H1 (cell line): Measurements from ENCODE around the gene UBN1. TPM values are rescaled to one million over a fixed set of nuclear protein-coding genes. Genes with fewer than 3 reads are reported as not detected.

ENCODE experiments used
- CTCF ChIA-PET: fragments of 300-600 bp; sonication (Branson Sonifier 250); formaldehyde crosslinking; loops from one replicate; lab custom pipeline; 2021; ENCODE audit not compliant: partially characterized antibody; lab: Charles Lee
- POLR2A ChIA-PET: fragments of 300-600 bp; sonication (Branson Sonifier 250); formaldehyde crosslinking; loops from one replicate; lab custom pipeline; 2021; ENCODE audit warnings: inconsistent platforms; ENCODE audit not compliant: partially characterized antibody; lab: Charles Lee
- DNase-seq, 2 experiments: peaks; one replicate each; pipeline versions ENCODE4 v3.0.0 to v3.0.0-alpha.2; 2010 to 2022; ENCODE audit warnings: low spot score in 2 of 2, low read depth in 1 of 2, mixed read lengths in 1 of 2
- FAIRE-seq: peaks from 2 replicates; lab custom pipeline; 2011; peaks lifted over from hg19 to GRCh38; lab: Jason Lieb, UNC
- H2AFZ ChIP-seq: 2 replicates; pipeline ENCODE4 v1.8.1; 2012; ENCODE audit warnings: low read length, inconsistent platforms
- H2AK5ac ChIP-seq: 2 replicates; pipeline ENCODE4 v1.6.1; 2013; ENCODE audit warnings: low read depth, low read length
- H2BK120ac ChIP-seq: replicated peaks from 2 replicates; pipeline ENCODE3; 2013; ENCODE audit warnings: low read depth, low read length, inconsistent platforms
- H2BK12ac ChIP-seq: 2 replicates; pipeline ENCODE4 v1.6.1; 2013; ENCODE audit warnings: low read depth, low read length
- H2BK15ac ChIP-seq: 2 replicates; pipeline ENCODE4 v1.6.1; 2013; ENCODE audit warnings: low read length
- H2BK20ac ChIP-seq: 2 replicates; pipeline ENCODE4 v1.6.1; 2013; ENCODE audit warnings: low read length
- H2BK5ac ChIP-seq: 2 replicates; pipeline ENCODE4 v1.6.1; 2013; ENCODE audit warnings: low read depth, low read length
- H3K14ac ChIP-seq: 2 replicates; pipeline ENCODE4 v1.6.1; 2013; ENCODE audit warnings: inconsistent platforms; ENCODE audit not compliant: insufficient read length
- H3K18ac ChIP-seq: 2 replicates; pipeline ENCODE4 v1.6.1; 2013; ENCODE audit warnings: low read length; ENCODE audit errors: extremely low read depth
- H3K23ac ChIP-seq: 2 replicates; pipeline ENCODE4 v1.6.1; 2013; ENCODE audit warnings: inconsistent platforms; ENCODE audit not compliant: insufficient read length
- H3K23me2 ChIP-seq: 2 replicates; pipeline ENCODE4 v1.6.1; 2013; ENCODE audit warnings: low read depth, low read length
- H3K27ac ChIP-seq: 2 replicates; pipeline ENCODE4 v1.6.1; 2011; ENCODE audit warnings: low read depth, low read length, inconsistent platforms
- H3K27me3 ChIP-seq, 4 experiments: replicated peaks in 1 of 4; 1 replicate in 1 of 4; 2 replicates in 3 of 4; pipeline versions ENCODE4 v1.6.1 to v1.8.1; 2011 to 2013; ENCODE audit warnings: low read length in 3 of 4, mild to moderate bottlenecking in 3 of 4, inconsistent platforms in 2 of 4, mixed read lengths in 2 of 4, moderate library complexity in 1 of 4; ENCODE audit not compliant: control insufficient read depth in 3 of 4, insufficient read depth in 3 of 4; ENCODE audit errors: extremely low read depth in 1 of 4
- H3K36me3 ChIP-seq, 4 experiments: 2 replicates each; pipeline versions ENCODE4 v1.6.1 to v1.8.1; 2011 to 2013; ENCODE audit warnings: mild to moderate bottlenecking in 4 of 4, low read length in 3 of 4, moderate library complexity in 2 of 4, control low read depth in 1 of 4, inconsistent platforms in 1 of 4; ENCODE audit not compliant: insufficient read depth in 4 of 4, control insufficient read depth in 2 of 4
- H3K4ac ChIP-seq: replicated peaks from 2 replicates; pipeline ENCODE3; 2013; ENCODE audit warnings: low read length, low read depth, mixed read lengths, inconsistent platforms; ENCODE audit not compliant: insufficient read length
- H3K4me1 ChIP-seq, 4 experiments: replicated peaks in 1 of 4; 1 replicate in 1 of 4; 2 replicates in 3 of 4; pipeline versions ENCODE4 v1.6.1 to v1.8.1; 2011 to 2013; ENCODE audit warnings: low read length in 3 of 4, inconsistent platforms in 2 of 4, mixed read lengths in 1 of 4; ENCODE audit not compliant: insufficient read depth in 4 of 4, control insufficient read depth in 3 of 4
- H3K4me2 ChIP-seq, 2 experiments: 2 replicates each; pipeline versions ENCODE4 v1.6.1 to v1.8.1; 2011 to 2013; ENCODE audit warnings: low read depth in 2 of 2, low read length in 2 of 2, control low read depth in 1 of 2, inconsistent platforms in 1 of 2, mild to moderate bottlenecking in 1 of 2; ENCODE audit not compliant: insufficient read depth in 1 of 2
- H3K4me3 ChIP-seq, 4 experiments: fragments of 200-600, 300-600 bp in 1 of 4; sonication (generic), shearing (Covaris generic), sonication (Bioruptor Twin) in 1 of 4; 2 replicates each; pipeline versions ENCODE4 v1.5.1 to v1.8.1; 2011 to 2016; ENCODE audit warnings: low read length in 4 of 4, low read depth in 3 of 4, control low read depth in 2 of 4, inconsistent platforms in 2 of 4, mild to moderate bottlenecking in 2 of 4, mixed read lengths in 1 of 4, moderate library complexity in 1 of 4; ENCODE audit not compliant: insufficient read depth in 2 of 4; ENCODE audit errors: extremely low read depth in 1 of 4
- H3K56ac ChIP-seq: replicated peaks from 2 replicates; pipeline ENCODE3; 2013; ENCODE audit warnings: low read depth, mild to moderate bottlenecking, mixed read lengths, low read length, inconsistent platforms; ENCODE audit not compliant: insufficient read length
- H3K79me1 ChIP-seq: 2 replicates; pipeline ENCODE4 v1.6.1; 2013; ENCODE audit warnings: low read depth, low read length, control low read depth
- H3K79me2 ChIP-seq, 2 experiments: 2 replicates each; pipeline versions ENCODE4 v1.6.1 to v1.8.1; 2012 to 2013; ENCODE audit warnings: low read length in 2 of 2, mild to moderate bottlenecking in 2 of 2, inconsistent platforms in 1 of 2; ENCODE audit not compliant: insufficient read depth in 2 of 2, control insufficient read depth in 1 of 2
- H3K9ac ChIP-seq, 4 experiments: replicated peaks in 1 of 4; 1 replicate in 1 of 4; 2 replicates in 3 of 4; pipeline versions ENCODE4 v1.6.1 to v1.8.1; 2011 to 2013; ENCODE audit warnings: low read depth in 3 of 4, low read length in 3 of 4, control low read depth in 2 of 4, mild to moderate bottlenecking in 2 of 4, moderate library complexity in 2 of 4, inconsistent platforms in 1 of 4; ENCODE audit errors: extremely low read depth in 1 of 4
- H3K9me3 ChIP-seq, 2 experiments: 2 replicates each; pipeline versions ENCODE4 v1.6.1 to v1.8.1; 2012 to 2013; ENCODE audit warnings: mild to moderate bottlenecking in 2 of 2, moderate library complexity in 2 of 2, control low read depth in 1 of 2, inconsistent platforms in 1 of 2, low read depth in 1 of 2, low read length in 1 of 2, mixed read lengths in 1 of 2; ENCODE audit not compliant: insufficient read depth in 2 of 2
- H4K20me1 ChIP-seq, 2 experiments: replicated peaks in 1 of 2; 2 replicates each; pipeline versions ENCODE3 to v1.8.1; 2011 to 2013; ENCODE audit warnings: inconsistent platforms in 2 of 2, low read length in 2 of 2, mild to moderate bottlenecking in 1 of 2; ENCODE audit not compliant: insufficient read depth in 2 of 2, control insufficient read depth in 1 of 2
- H4K5ac ChIP-seq: 2 replicates; pipeline ENCODE4 v1.6.1; 2013; ENCODE audit warnings: low read length, low read depth, mixed read lengths, inconsistent platforms; ENCODE audit not compliant: insufficient read length
- H4K8ac ChIP-seq: 2 replicates; pipeline ENCODE4 v1.8.0; 2013; ENCODE audit warnings: mild to moderate bottlenecking, moderate library complexity, low read length, inconsistent platforms; ENCODE audit not compliant: insufficient read depth; ENCODE audit errors: extremely low read depth
- H4K91ac ChIP-seq: replicated peaks from 2 replicates; pipeline ENCODE3; 2013; ENCODE audit warnings: low read length, mixed read lengths, inconsistent platforms; ENCODE audit not compliant: insufficient read length
- BACH1 ChIP-seq: IDR thresholded peaks from 2 replicates; pipeline ENCODE4 v1.6.1; 2012; ENCODE audit warnings: low read length, improper control_type of control experiment
- CREB1 ChIP-seq: IDR thresholded peaks from 2 replicates; pipeline ENCODE4 v1.6.1; 2012; ENCODE audit warnings: inconsistent platforms
- CTBP2 ChIP-seq: IDR thresholded peaks from 2 replicates; pipeline ENCODE4 v1.7.0; 2011; ENCODE audit warnings: borderline replicate concordance, mild to moderate bottlenecking, moderate library complexity, mixed read lengths, low read length; ENCODE audit not compliant: insufficient read depth, insufficient read length
- PHF8 ChIP-seq: fragments of 200-600 bp; sonication (generic); conservative IDR thresholded peaks from 2 replicates; pipeline ENCODE4 v1.7.1; 2012; ENCODE audit warnings: low read depth, mild to moderate bottlenecking, inconsistent platforms, low read length, moderate library complexity
- POLR2A ChIP-seq, 2 experiments: IDR thresholded peaks; 1 replicate in 1 of 2; 2 replicates in 1 of 2; pipeline ENCODE4 v1.6.1; 2011; ENCODE audit warnings: low read depth in 2 of 2, low read length in 2 of 2, mild to moderate bottlenecking in 2 of 2; ENCODE audit errors: control extremely low read depth in 1 of 2
- SIN3A ChIP-seq, 2 experiments: IDR thresholded peaks in 1 of 2; conservative IDR thresholded peaks in 1 of 2; 2 replicates each; pipeline ENCODE4 v1.6.1; 2011 to 2012; ENCODE audit warnings: low read length in 2 of 2, improper control_type of control experiment in 1 of 2, low read depth in 1 of 2, mild to moderate bottlenecking in 1 of 2
- TEAD4 ChIP-seq: IDR thresholded peaks from 2 replicates; pipeline ENCODE4 v1.6.1; 2012; ENCODE audit warnings: low read depth, low read length, inconsistent platforms, mixed read lengths
- YY1 ChIP-seq: IDR thresholded peaks from 2 replicates; pipeline ENCODE4 v1.6.1; 2011; ENCODE audit warnings: low read depth, mild to moderate bottlenecking, low read length
- WGBS, 2 experiments: shearing (Covaris generic) in 1 of 2; methylation state at CpG; one replicate each; pipeline versions ENCODE4 v1.1.6 to v1.1.7; 2013 to 2015; ENCODE audit warnings: low lambda C conversion rate in 2 of 2, mixed read lengths in 2 of 2, inconsistent platforms in 1 of 2, low coverage in 1 of 2, missing lambda C conversion rate in 1 of 2; ENCODE audit not compliant: insufficient replicate concordance in 2 of 2, insufficient coverage in 1 of 2, insufficient read length in 1 of 2; ENCODE audit errors: extremely low coverage in 1 of 2, missing lambda C conversion rate in 1 of 2; 5-methylcytosine and 5-hydroxymethylcytosine counted together
- polyA plus RNA-seq, 7 experiments: library from polyadenylated mRNA; depleted of rRNA in 3 of 7; stranded (reverse) in 5 of 7; unstranded in 2 of 7; fragments of >200 nt in 5 of 7; fragments of 200-250 nt in 2 of 7; gene quantifications; 1 replicate in 5 of 7; 2 replicates in 1 of 7; 4 replicates in 1 of 7; pipeline versions ENCODE4 v1.2.1 to v1.2.3, GENCODE V29; 2011 to 2013; ENCODE audit warnings: missing spikeins in 2 of 7, mixed read lengths in 2 of 7
- total RNA-seq: library from RNA; stranded (reverse); fragmentation: NEBNext Ultra II Directional; extraction: Animal tissue kit (Norgen Biotek cat#: 25700); gene quantifications from 2 replicates; pipeline ENCODE4 v1.2.1, GENCODE V29; 2021

The UBN1 gene
- total and polyA plus RNA-seq, 2 of the 8 experiments (the other 6 are each of a cell fraction or from before 2014, with no cell fraction given): 16.2 to 37.0 TPM

DNA sequence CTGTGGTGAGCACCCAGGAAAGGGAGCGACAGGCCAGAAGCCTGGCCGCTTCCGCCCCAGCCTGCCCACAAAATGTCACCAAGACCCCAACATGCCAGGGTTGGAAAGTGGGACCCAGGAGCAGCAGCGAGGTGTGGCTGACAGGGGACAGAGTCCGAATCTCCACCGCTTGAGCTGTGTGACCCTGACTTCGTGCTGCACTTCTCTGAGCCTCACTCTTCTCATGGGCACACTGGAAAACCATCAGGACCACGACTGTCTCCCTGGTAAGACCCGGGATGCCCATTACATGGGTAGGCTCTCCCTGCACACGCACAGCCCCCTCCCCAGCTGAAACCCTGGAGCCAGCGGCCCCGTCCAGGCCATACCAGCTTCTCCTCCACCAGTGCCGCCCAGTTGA lies 54.8 kb downstream of the UBN1 start:
- H3K4me1 ChIP-seq: no peaks in the 10 kb centered on the region
- no peak overlapping the region for H2BK20ac ChIP-seq
- no peaks in the 10 kb centered on the region for H3K79me2 ChIP-seq
- H4K5ac ChIP-seq: no peak overlapping the region
- H2BK12ac ChIP-seq: no peak overlapping the region
- H2BK120ac ChIP-seq: no peak overlapping the region
- H3K14ac ChIP-seq: no peak overlapping the region
- no peak overlapping the region for H3K18ac ChIP-seq
- H3K9ac ChIP-seq: no peak overlapping the region
- 0 out of 2 replicates have a peak overlapping the region, but pooled peaks have one; percentile 16 for H4K8ac ChIP-seq
- no peak for TF ChIP-seq YY1
- TF ChIP-seq CTBP2: no peak
- TF ChIP-seq BACH1: no peak
- no peak for TF ChIP-seq PHF8
- TF ChIP-seq TEAD4: no peak
- TF ChIP-seq POLR2A (IDR thresholded peaks at IDR 0.05; ENCODE audit: control extremely low read depth in 1 of 2, low read depth in 2 of 2, low read length in 2 of 2): no peak
- no peak for TF ChIP-seq SIN3A (conservative IDR thresholded peaks at IDR 0.05 in 1 of 2, IDR thresholded peaks at IDR 0.05 in 1 of 2; ENCODE audit: low read depth in 1 of 2, low read length in 2 of 2)
- no peak for TF ChIP-seq CREB1
- TF ChIP-seq, all 59 proteins: peak for 0
- no peak overlapping the region for H3K4me2 ChIP-seq
- H2BK15ac ChIP-seq: no peak overlapping the region
- no peak overlapping the region for H2AFZ ChIP-seq
- no peak overlapping the region for H2AK5ac ChIP-seq
- H3K4ac ChIP-seq: no peak overlapping the region
- H3K23ac ChIP-seq: no peak overlapping the region
- POLR2A ChIA-PET: interaction anchor here (1.2 to 2.7 kb wide), 2 partner anchors 10 to 30 kb away, joined by 3 to 10 read pairs; no protein-coding TSS in a partner anchor
- H3K23me2 ChIP-seq: no peaks in the 10 kb centered on the region
- no peaks in the 10 kb centered on the region for H3K79me1 ChIP-seq
- CTCF ChIA-PET: interaction anchor here (0.8 to 2.0 kb wide), 3 partner anchors 10 to 18 kb away, joined by 3 to 8 read pairs (median 4); no protein-coding TSS in a partner anchor
- H3K56ac ChIP-seq: no peak overlapping the region
- no peak for FAIRE-seq
- no peak overlapping the region for H4K91ac ChIP-seq
- no peak overlapping the region for H3K4me3 ChIP-seq
- no peak for DNase-seq
- peaks cover 0 to 6% of the 10 kb centered on the region in 2 experiments; a peak in 1 of 4 replicates for H3K9me3 ChIP-seq
- no peak overlapping the region for H2BK5ac ChIP-seq
- H4K20me1 ChIP-seq: peaks cover 0 to 2% of the 10 kb centered on the region in 2 experiments
- H3K27ac ChIP-seq: no peak overlapping the region
- peaks cover 0 to 15% (median 9%) of the 10 kb centered on the region in 4 experiments; a peak in 6 of 8 replicates for H3K36me3 ChIP-seq
- H3K27me3 ChIP-seq: no peaks in the 10 kb centered on the region
- 83% methylated on average over 13 of the region's 13 CpGs; no CpG with 5 or more reads in 1 of the 2 experiments for WGBS, 2 experiments
